ENCODE measurements around the gene SCAMP5. TPM values are rescaled to one million over a fixed set of nuclear protein-coding genes. Genes with fewer than 3 reads are reported as not detected.

SCAMP5 gene
- total RNA-seq, 1 donor from 2014 or later, result 1.6 TPM

DNA sequence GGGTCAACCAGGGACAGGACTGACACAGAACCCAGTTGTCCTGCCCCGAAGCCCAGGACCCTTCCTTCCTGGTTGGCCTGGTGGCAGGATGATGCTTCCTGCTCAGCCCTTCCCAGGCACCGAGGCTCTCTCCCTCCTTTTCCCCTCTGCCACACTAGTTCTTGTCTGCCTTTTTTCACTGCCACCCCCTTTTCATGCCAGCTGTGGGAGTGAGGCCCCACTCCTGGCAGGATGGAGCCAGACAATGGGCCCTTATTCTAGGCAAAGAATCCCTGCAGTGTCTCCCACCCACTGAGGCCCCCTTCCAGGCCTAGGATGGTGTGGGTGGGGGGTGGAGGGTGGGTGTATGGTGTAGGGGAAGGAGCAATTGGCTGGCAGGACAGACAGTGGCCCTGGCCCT, 1.1 kb upstream of the SCAMP5 start:
- H3K27ac ChIP-seq (ENCODE audit: low read depth, low read length), result no peak overlapping the region
- peaks cover 23 to 36% (median 26%) of the 10 kb centered on the region in 3 donors for H3K27me3 ChIP-seq (ENCODE audit: control insufficient read depth in 3 of 3, insufficient read depth in 3 of 3, low read length in 3 of 3)
- no peak overlapping the region for H3K9ac ChIP-seq (ENCODE audit: low read depth in 1 of 3, low read length in 3 of 3)
- no peaks in the 10 kb centered on the region for H3K36me3 ChIP-seq (ENCODE audit: control insufficient read depth in 3 of 3, insufficient read depth in 3 of 3, low read length in 3 of 3)
- H3K4me1 ChIP-seq (ENCODE audit: control insufficient read depth in 3 of 3, insufficient read depth in 3 of 3, low read length in 3 of 3), result peaks cover 13 to 15% (median 13%) of the 10 kb centered on the region in 3 donors
- no peak overlapping the region for H3K4me3 ChIP-seq (ENCODE audit: low read length in 3 of 3)
- H3K9me3 ChIP-seq (ENCODE audit: control insufficient read depth in 3 of 3, low read length in 3 of 3), result no peaks in the 10 kb centered on the region

DNA sequence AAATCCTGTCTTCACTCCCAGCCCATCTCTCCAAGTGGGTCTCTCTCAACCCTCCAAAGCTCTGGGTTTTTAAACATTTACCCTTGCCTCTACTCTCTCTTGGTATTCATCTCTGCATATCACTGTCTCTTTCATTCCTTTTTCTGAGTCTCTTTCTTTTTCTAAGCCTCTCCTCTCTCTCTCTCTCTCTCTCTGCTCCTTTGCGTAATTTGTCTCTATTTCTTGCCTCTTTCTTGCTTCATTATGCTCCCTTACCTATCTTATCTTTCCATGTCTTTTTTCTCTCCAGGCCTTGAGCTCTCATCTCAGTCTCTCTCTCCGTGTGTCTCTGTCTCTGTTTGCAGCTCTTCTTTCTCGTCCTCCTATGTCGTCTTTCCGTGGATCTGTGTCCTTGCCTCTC, 678 bp upstream of the SCAMP5 start:
- Histone ChIP-seq H3K4me1 (ENCODE audit: control insufficient read depth in 3 of 3, insufficient read depth in 3 of 3, low read length in 3 of 3) (peaks cover 13 to 15% (median 13%) of the 10 kb centered on the region in 3 donors), H3K36me3 (ENCODE audit: control insufficient read depth in 3 of 3, insufficient read depth in 3 of 3, low read length in 3 of 3) (no peaks in the 10 kb centered on the region), H3K27me3 (ENCODE audit: control insufficient read depth in 3 of 3, insufficient read depth in 3 of 3, low read length in 3 of 3) (peaks cover 23 to 37% (median 26%) of the 10 kb centered on the region in 3 donors), H3K4me3 (ENCODE audit: low read length in 3 of 3) (peak overlapping the region in 2 of 3 donors; percentile 30 to 50), H3K9me3 (ENCODE audit: control insufficient read depth in 3 of 3, low read length in 3 of 3) (no peaks in the 10 kb centered on the region), H3K9ac (ENCODE audit: low read depth in 1 of 3, low read length in 3 of 3) (no peak overlapping the region), H3K27ac (ENCODE audit: low read depth, low read length) (no peak overlapping the region)

DNA sequence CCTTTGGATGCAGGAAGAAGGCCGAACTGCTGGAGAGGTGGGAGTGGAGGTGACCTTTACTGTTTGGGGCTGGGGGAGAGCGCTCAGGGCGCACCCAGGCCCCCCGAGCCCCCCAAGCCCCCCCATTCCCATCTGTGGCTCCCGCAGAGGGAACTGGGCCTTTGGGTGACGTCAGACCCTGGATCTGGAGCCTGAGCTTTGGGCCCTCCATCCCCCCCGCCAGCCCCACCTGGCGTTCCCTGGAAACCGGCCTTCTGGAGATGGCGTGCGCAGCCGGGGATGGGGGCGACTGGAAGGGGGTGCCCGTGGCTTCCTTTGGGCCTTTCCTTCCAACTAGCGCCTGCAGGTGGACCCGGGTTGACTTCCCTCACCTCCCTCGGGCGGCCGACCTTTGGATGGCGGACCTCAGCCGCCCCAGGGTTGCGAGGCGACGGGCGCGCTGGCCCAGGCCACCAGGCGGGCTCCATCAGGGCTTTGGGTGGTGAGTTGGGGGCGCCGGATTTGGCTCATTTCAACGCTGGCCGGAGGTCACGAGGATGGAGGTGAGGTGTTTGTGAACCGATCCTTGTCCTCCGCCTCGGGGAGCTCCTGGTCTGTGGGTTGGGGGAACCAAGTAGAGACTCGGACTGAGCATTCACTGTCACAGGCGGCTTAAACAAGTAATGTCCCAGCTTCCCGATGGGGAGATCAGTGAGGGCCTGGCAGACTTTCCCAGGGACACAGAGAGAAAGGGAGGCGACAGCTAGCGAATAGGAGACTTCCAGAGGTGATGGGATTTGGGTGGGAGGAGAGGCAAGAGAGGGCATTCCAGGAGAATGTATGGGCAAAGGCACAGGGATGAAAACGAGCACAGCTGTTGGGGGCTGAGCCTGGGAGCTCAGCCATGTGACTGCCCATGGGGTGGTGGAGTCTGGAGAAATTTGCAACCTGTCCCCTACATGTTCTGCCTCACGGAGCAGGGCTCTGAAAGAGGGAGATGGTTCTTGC, 709 bp downstream of the SCAMP5 start:
- H3K9ac ChIP-seq (ENCODE audit: low read depth in 1 of 3, low read length in 3 of 3), result peak overlapping the region in 2 of 3 donors; percentile 23 to 62
- H3K4me3 ChIP-seq (ENCODE audit: low read length in 3 of 3), result peak overlapping the region; percentile 73 to 75 (median 75)
- no peaks in the 10 kb centered on the region for H3K36me3 ChIP-seq (ENCODE audit: control insufficient read depth in 3 of 3, insufficient read depth in 3 of 3, low read length in 3 of 3)
- peaks cover 20 to 37% (median 26%) of the 10 kb centered on the region in 3 donors for H3K27me3 ChIP-seq (ENCODE audit: control insufficient read depth in 3 of 3, insufficient read depth in 3 of 3, low read length in 3 of 3)
- H3K9me3 ChIP-seq (ENCODE audit: control insufficient read depth in 3 of 3, low read length in 3 of 3), result no peaks in the 10 kb centered on the region
- no peak overlapping the region for H3K27ac ChIP-seq (ENCODE audit: low read depth, low read length)
- peaks cover 13 to 15% (median 13%) of the 10 kb centered on the region in 3 donors for H3K4me1 ChIP-seq (ENCODE audit: control insufficient read depth in 3 of 3, insufficient read depth in 3 of 3, low read length in 3 of 3)

DNA sequence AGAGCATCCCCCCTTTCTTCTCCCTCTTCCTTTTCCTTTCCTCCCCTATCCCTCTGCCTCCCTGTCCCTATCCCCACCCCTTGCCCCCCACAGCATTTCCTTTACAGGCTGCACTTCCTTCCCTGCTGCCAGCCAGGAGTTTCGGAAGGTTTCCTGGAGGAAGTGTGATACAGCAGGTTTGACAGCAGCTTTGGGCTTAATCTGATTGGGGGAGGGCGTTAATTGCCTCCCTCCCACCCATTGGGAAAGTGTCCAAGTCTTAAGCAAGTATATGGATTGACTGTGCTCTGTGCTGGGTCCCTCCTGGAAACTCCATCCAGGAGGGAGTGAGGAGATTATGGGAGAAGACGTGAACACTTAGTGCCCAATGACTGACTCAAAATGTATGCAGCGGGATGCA, 1.8 kb downstream of the SCAMP5 start:
- Histone ChIP-seq H3K4me3 (ENCODE audit: low read length in 3 of 3) (no peak overlapping the region), H3K9me3 (ENCODE audit: control insufficient read depth in 3 of 3, low read length in 3 of 3) (no peaks in the 10 kb centered on the region), H3K27me3 (ENCODE audit: control insufficient read depth in 3 of 3, insufficient read depth in 3 of 3, low read length in 3 of 3) (peaks cover 20 to 36% (median 26%) of the 10 kb centered on the region in 3 donors)

DNA sequence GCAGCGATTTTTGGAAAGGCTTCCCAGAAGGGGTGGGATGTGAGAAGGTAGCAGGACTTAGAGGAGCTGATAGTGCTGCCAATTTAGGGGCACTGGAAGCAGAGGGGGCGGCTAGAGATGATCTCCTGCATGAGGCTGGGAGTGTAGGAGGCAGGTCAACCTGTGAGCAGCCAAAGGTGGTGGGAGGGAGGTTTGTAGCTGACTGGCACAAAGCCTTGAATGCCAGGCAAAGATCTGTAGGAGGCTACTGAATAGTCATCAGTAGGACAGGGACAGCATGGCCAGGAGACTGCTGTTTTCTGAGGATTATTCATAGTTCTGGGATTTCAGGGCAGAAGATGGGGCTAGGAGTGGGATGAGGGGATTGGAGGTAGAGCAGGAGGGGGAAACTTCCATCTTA, 2.2 kb downstream of the SCAMP5 start:
- Histone ChIP-seq H3K9me3 (ENCODE audit: control insufficient read depth in 3 of 3, low read length in 3 of 3) (no peaks in the 10 kb centered on the region), H3K27me3 (ENCODE audit: control insufficient read depth in 3 of 3, insufficient read depth in 3 of 3, low read length in 3 of 3) (peaks cover 20 to 38% (median 26%) of the 10 kb centered on the region in 3 donors), H3K4me3 (ENCODE audit: low read length in 3 of 3) (no peak overlapping the region), H3K36me3 (ENCODE audit: control insufficient read depth in 3 of 3, insufficient read depth in 3 of 3, low read length in 3 of 3) (no peaks in the 10 kb centered on the region), H3K4me1 (ENCODE audit: control insufficient read depth in 3 of 3, insufficient read depth in 3 of 3, low read length in 3 of 3) (peaks cover 13 to 15% (median 13%) of the 10 kb centered on the region in 3 donors), H3K27ac (ENCODE audit: low read depth, low read length) (no peak overlapping the region), H3K9ac (ENCODE audit: low read depth in 1 of 3, low read length in 3 of 3) (no peak overlapping the region)

More for the DNA sequence above, 1.8 kb downstream of the SCAMP5 start:
- Histone ChIP-seq H3K4me1 (ENCODE audit: control insufficient read depth in 3 of 3, insufficient read depth in 3 of 3, low read length in 3 of 3) (peaks cover 13 to 15% (median 13%) of the 10 kb centered on the region in 3 donors), H3K27ac (ENCODE audit: low read depth, low read length) (no peak overlapping the region), H3K36me3 (ENCODE audit: control insufficient read depth in 3 of 3, insufficient read depth in 3 of 3, low read length in 3 of 3) (no peaks in the 10 kb centered on the region), H3K9ac (ENCODE audit: low read depth in 1 of 3, low read length in 3 of 3) (no peak overlapping the region)

DNA sequence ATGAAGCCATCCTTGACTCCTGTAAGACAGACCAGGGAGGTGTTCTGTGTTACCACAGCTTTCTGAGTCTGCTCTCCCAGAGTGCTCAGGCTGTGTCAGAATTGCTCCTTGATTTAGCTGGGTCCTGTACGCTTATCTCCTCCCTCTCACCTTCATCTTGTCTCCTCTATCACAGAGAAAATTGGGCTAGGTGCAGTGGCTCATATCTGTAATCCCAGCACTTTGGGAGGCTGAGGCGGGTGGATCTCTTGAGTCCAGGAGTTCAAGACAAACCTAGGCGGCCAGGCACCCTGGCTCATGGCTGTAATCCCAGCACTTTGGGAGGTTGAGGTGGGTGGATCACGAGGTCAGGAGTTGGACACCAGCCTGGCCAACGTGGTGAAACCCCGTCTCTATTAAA, 5.9 kb downstream of the SCAMP5 start:
- peaks cover 4 to 7% (median 5%) of the 10 kb centered on the region in 3 donors for H3K4me1 ChIP-seq (ENCODE audit: control insufficient read depth in 3 of 3, insufficient read depth in 3 of 3, low read length in 3 of 3)
- H3K4me3 ChIP-seq (ENCODE audit: low read length in 3 of 3), result no peak overlapping the region
- H3K9ac ChIP-seq (ENCODE audit: low read depth in 1 of 3, low read length in 3 of 3), result no peak overlapping the region
- H3K27me3 ChIP-seq (ENCODE audit: control insufficient read depth in 3 of 3, insufficient read depth in 3 of 3, low read length in 3 of 3), result peaks cover 17 to 32% (median 22%) of the 10 kb centered on the region in 3 donors
- H3K27ac ChIP-seq (ENCODE audit: low read depth, low read length), result no peak overlapping the region
- no peaks in the 10 kb centered on the region for H3K9me3 ChIP-seq (ENCODE audit: control insufficient read depth in 3 of 3, low read length in 3 of 3)
- no peaks in the 10 kb centered on the region for H3K36me3 ChIP-seq (ENCODE audit: control insufficient read depth in 3 of 3, insufficient read depth in 3 of 3, low read length in 3 of 3)

DNA sequence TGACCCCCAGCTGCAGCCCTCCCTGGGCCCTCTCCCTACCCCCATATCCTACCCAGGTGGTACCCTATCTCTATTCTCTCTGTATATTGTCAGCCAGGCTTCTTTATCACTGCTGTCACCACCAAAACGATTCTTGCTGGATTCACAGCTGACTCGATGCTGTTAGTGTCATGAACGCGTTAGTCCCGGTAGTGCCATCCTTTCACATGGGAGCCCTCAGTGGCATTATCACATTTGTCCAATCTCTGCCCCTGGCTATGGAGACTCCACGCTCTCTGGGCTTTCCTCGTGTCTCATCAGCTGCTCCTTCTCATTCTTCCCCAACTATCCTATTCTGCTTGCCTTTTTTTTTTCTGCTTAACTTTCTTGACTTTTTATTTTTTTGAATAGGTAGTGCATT, 7.0 kb downstream of the SCAMP5 start:
- H3K27me3 ChIP-seq (ENCODE audit: control insufficient read depth in 3 of 3, insufficient read depth in 3 of 3, low read length in 3 of 3), result peaks cover 6 to 21% (median 12%) of the 10 kb centered on the region in 3 donors
- H3K9ac ChIP-seq (ENCODE audit: low read depth in 1 of 3, low read length in 3 of 3), result no peak overlapping the region
- H3K9me3 ChIP-seq (ENCODE audit: control insufficient read depth in 3 of 3, low read length in 3 of 3), result no peaks in the 10 kb centered on the region
- H3K27ac ChIP-seq (ENCODE audit: low read depth, low read length), result no peak overlapping the region
- no peak overlapping the region for H3K4me3 ChIP-seq (ENCODE audit: low read length in 3 of 3)
- H3K36me3 ChIP-seq (ENCODE audit: control insufficient read depth in 3 of 3, insufficient read depth in 3 of 3, low read length in 3 of 3), result no peaks in the 10 kb centered on the region
- peaks cover 0 to 1% (median 0%) of the 10 kb centered on the region in 3 donors for H3K4me1 ChIP-seq (ENCODE audit: control insufficient read depth in 3 of 3, insufficient read depth in 3 of 3, low read length in 3 of 3)

DNA sequence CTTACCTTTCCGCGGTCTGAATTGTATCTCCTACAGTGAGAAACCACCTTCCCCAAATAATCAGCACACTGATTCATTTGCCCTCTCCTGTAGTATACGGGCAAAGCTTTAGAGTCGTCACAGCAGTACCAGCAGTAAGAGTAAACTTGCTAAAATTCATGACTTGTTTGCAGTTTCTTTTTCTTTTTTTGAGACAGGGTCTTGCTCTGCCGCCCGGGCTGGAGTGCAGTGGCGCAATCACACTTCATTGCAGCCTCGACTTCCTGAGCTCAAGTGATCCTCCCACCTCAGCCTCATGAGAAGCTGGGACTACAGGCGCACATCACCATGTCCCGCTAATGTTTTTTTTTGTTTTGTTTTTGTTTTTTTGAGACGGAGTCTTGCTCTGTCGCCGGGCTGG, 11.9 kb downstream of the SCAMP5 start:
- no peaks in the 10 kb centered on the region for H3K4me1 ChIP-seq (ENCODE audit: control insufficient read depth in 3 of 3, insufficient read depth in 3 of 3, low read length in 3 of 3)
- H3K27ac ChIP-seq (ENCODE audit: low read depth, low read length), result no peak overlapping the region
- no peak overlapping the region for H3K9ac ChIP-seq (ENCODE audit: low read depth in 1 of 3, low read length in 3 of 3)
- no peak overlapping the region for H3K4me3 ChIP-seq (ENCODE audit: low read length in 3 of 3)
- H3K27me3 ChIP-seq (ENCODE audit: control insufficient read depth in 3 of 3, insufficient read depth in 3 of 3, low read length in 3 of 3), result peaks cover 0 to 7% (median 2%) of the 10 kb centered on the region in 3 donors
- no peaks in the 10 kb centered on the region for H3K9me3 ChIP-seq (ENCODE audit: control insufficient read depth in 3 of 3, low read length in 3 of 3)
- H3K36me3 ChIP-seq (ENCODE audit: control insufficient read depth in 3 of 3, insufficient read depth in 3 of 3, low read length in 3 of 3), result no peaks in the 10 kb centered on the region

DNA sequence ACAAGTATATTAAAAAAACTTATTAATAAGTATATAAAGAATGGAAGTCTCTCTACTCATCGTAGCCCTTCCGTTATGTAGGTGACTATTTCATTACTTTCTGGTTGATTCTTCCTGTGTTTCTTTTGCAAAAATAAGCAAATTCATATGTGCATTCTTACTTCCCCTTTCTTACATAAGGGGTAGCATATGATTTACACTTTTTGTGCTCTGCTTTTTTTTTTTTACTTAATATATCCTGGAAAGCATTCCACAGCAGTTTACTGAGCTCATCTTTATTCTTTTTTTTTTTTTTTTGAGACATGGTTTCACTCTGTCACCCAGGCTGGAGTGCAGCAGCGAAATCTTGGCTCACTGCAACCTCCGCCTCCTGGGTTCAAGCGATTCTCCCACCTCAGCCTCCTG, 12.9 kb downstream of the SCAMP5 start:
- no peaks in the 10 kb centered on the region for H3K36me3 ChIP-seq (ENCODE audit: control insufficient read depth in 3 of 3, insufficient read depth in 3 of 3, low read length in 3 of 3)
- H3K27me3 ChIP-seq (ENCODE audit: control insufficient read depth in 3 of 3, insufficient read depth in 3 of 3, low read length in 3 of 3), result peaks cover 0 to 7% (median 0%) of the 10 kb centered on the region in 3 donors
- no peak overlapping the region for H3K9ac ChIP-seq (ENCODE audit: low read depth in 1 of 3, low read length in 3 of 3)
- no peaks in the 10 kb centered on the region for H3K4me1 ChIP-seq (ENCODE audit: control insufficient read depth in 3 of 3, insufficient read depth in 3 of 3, low read length in 3 of 3)
- H3K27ac ChIP-seq (ENCODE audit: low read depth, low read length), result no peak overlapping the region
- H3K9me3 ChIP-seq (ENCODE audit: control insufficient read depth in 3 of 3, low read length in 3 of 3), result no peaks in the 10 kb centered on the region
- H3K4me3 ChIP-seq (ENCODE audit: low read length in 3 of 3), result no peak overlapping the region

Data from skeletal muscle tissue (tissue), 4 donors.